NCI-H82 (cell line): ENCODE measurements around the gene STX18.

Experiments used
- DNase-seq: peaks from one replicate; lab custom pipeline; 2025; lab: John Stamatoyannopoulos, UW

STX18 gene

DNA sequence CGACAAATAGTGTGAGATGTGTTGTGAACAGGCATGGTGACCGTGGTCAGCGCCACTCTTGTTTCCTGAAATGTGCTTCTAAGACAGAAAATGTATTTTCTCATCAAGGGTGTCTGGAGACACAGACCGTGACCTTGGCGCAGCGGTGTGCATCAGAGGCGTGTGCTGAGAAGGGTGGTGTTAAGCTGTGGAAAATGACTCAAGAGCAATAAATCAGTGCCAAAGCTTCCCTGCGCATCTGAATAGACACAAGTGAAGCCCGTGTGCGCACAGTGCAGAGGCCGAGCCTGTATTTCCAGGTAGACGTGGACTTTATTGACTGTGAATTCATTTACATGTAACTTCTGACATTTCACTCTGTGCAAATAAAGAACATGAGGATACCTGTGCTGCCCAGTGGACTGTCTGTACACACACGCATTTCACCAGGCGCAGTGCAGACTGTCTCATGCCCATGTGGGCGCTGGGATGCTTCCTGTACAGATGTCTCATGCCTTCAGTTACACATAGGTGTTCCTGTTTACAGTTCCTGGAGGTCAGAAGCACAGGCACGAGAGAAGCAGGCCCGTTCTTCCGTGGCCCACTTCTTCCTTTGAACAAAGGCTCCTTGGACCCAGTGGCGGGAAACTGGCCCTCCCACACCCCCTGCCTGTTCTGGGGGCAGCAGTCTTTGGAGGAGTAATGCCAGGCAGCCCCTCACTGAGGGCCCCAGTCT is 123.0 kb downstream of the STX18 start:
- peak; percentile 72 for DNase-seq

GRCh38 chr4:4417886-4418285 is 124.0 kb downstream of the STX18 start:
- peak; percentile 43 for DNase-seq

DNA sequence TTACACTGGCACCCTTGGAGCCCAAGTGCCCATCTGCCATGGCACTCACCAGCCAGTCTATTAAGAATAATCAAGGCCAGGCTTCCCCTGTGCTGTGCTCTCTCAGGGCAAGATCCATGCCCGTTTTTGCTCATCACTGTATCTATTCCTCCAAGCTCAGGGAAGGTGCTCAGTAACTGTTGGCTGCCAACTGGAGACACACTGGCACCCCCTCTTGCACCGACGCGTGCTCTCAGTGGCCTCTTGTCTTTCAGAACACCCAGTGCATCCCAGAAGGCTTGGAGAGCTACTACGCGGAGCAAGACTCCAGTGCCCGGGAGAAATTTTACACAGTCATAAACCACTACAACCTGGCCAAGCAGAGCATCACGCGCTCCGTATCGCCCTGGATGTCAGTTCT is 124.9 kb downstream of the STX18 start:
- DNase-seq = no peak

DNA sequence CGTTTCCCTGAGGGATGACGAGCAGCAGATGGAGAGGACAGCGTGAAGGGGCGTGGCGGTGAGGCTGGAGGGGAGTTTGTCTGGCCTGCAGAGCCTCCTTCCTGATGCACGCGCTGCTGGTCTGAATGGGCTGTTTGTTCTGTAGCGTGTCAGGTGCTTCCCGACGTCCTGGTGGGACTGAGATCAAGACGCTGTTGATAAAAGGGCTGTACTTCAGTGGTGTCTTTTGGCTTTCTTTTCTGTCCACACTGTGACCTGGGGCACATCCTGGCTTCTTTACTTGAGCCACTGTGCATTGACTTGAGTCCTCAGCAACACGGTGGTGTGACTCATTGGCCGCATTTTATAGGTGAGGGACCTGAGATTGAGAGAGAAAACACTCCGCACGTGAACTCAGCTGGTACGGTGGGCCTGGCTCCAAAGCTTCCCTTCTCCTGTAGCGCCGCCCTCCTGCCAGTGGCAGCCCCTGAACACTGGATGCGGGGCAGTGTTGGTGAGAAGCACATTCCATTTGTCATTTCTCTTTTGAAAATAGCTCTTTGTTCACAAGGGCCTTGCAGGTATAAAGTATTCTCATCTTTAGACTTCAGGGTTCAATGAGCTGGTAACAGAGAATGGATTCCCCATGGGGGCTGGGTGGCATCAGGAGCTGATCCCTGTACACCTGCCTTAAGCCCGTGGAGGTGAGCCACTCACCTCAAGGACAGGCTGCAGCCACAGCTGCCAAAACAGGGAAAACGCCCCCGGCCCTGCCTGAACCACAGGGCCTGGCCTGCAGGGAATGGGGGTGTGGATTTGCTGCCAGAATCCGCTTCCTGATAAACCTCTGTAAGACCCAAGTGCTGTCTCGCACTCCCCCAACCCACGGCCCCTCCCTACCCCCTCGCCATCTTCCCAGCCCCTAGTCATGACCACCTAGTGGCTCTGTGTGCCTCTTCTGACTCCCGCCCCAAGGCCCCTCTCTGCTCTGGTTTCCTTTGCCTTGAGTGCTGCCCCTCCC is 125.7 kb downstream of the STX18 start:
- DNase-seq = no peak

DNA sequence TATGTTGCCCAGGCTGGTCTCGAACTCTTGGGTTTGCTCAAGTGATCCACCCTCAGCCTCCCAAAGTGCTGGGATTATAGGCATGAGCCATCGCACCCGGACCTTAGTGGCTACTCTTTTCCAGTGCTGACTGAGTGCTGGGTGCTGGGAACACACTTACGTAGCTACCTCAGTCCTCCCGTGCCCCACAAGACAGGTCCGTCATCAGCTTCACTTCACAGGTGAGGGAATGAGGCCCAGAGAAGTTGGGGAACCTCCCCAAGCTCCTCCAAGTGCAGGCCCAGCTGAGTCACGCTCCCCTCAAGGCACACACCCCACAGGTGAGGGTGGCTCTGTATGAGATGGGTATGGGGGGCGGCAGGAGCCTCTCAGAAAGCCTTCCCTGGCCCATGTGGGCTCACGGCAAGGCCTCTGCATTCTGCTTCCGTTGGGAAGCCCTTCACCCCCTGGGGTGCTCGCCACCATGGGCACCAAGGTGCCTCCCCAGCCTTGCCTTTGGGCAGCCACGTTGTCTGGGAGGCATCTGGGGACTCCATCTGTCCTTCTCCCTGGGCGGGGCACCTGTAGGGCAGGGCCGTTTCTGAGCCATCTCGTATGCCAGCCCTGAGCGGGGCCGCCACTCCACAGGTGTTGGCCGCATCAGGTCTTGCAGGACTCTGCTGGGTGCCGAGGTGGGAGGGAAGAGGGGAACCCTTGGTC is 126.6 kb downstream of the STX18 start:
- no peak for DNase-seq

- DNase-seq = no peak
These were observed 128.0 kb downstream of the STX18 start for GRCh38 chr4:4413806-4414205.

GRCh38 chr4:4413373-4413725 is 128.5 kb downstream of the STX18 start:
- no peak for DNase-seq

DNA sequence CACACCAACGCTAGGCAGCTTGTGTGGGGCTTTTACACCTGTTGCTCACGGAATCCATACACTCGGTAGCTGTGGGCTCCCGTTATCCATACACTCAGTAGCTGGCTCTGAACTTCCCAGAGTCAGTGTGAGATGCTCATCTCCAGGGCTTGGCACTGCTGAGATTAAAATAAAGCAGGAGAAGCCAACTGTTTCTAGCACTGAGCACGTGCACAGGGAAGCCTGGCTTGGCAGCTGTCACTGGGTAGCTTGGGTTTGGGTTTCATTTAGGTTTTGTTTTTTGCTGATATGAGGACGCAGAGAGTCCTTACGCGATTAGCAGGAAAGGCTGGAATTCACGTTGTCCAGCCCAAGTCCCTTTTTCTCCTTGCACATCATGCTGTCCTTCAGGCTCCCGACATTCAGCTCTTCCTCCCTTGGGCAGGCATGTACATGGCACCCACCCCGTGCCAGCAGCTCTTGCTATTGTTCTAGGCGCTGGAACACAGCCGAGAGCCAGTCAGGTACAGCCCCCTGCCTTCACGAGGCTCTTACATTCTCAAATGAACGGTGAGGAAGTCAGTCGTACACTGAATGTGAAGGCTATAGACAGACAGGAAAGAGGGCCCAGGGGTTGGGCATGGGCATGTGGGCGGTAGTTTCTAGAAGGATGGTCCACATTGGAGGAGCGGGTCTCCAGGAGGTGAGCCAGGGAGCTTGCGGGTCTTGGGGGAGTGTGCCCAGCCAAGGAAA is 129.0 kb downstream of the STX18 start:
- DNase-seq = no peak

DNA sequence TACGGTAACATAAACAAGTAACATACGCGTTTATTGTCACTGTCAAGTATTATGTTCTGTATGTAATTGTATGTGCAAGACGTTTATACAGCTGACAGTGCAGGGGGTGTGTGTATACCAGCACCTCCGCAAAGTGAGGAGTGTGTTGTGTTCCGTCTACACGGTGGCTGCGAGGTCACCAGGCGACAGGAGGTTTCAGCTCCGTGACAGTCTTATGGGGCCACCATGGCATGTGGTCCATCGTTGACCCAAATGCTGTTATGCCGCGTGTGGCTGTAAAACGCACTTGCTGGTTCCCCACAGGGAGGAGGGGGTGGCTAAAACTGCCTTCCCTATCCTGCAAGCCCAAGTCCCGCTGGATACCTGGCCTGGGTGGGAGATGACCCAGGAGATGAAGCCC is 129.9 kb downstream of the STX18 start:
- no peak for DNase-seq

DNA sequence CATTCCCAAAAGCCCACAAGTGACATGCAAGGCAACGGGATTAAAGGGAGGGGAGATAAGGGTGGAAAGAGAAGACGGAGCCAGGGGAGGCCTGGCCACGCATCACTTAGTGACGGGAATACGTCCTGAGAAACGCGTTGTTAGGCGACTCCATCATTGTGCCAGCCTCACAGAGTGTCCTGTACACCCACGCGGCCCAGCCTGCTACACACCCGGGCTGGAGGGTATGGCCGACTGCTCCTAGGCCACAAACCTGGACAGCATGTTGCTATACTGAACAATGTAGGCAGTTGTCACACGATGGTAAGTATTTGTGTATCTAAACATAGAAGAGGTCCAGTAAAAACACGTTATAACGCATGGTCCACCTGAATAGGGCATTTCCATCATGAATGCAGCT is 131.6 kb downstream of the STX18 start:
- no peak for DNase-seq

DNA sequence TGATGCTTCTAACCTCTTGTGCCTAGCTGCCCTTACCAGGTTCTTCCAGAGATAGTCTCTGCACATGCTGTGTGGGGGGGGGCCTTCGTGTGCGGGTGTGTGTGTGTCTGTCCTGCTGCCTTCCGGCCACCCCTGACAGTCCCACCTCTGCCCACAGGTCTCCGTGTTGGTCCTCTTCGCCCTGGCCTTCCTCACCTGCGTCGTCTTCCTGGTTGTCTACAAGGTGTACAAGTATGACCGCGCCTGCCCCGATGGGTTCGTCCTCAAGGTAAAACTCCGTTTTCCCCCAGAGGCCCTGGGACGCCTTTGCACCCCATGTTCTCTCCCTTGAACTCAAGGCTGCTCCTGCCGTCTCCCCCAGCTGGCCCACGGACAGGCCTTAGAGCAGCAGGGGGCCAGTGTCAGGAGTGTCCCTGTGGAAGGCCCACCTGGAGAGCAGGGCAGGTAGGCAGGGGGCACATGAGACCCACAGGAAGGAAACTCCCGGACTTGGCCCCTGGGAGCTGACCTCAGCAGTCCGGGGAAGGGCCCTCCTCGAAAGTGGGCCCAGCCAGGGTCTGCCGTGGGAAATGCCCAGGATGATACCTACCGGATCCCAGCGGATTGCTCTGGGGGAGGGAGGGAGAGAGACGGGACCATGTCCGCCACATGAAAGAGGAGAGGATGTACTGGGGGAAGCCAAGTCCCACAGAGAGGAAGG is 132.3 kb downstream of the STX18 start:
- no peak for DNase-seq

DNA sequence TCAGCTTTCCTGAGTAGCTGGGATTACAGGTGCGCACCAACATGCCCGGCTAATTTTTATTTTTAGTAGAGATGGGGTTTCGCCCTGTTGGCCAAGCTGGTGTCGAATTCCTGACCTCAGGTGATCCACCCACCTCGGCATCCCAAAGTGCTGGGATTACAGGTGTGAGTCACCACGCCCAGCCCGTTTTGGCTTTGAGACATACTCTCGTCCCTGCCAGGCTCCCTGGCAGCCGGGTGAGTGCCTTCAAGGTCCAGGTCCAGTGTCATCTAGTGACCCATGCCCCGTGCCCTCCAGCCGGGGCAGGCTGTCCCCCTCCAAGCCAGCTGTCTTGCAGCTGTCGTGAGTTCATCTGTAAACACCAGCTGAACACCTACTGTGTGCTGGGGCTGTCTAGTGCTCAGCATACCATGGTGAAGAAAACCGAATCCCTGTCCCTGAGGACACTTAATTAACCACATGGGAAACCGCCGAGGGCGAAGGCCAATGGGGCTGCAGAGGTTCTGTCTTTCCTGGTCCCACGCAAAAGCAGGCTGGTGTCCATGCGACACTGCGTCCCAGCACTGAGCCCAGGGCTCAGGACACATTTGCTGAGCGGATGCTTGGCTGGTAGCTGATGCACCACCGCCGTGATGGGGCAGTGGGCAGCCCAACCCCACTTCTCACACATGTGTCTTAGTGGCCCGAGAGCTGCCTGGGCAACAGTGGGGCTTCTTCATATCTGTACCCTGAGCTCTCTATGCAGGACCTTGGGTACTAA is 133.1 kb downstream of the STX18 start:
- DNase-seq = no peak

DNA sequence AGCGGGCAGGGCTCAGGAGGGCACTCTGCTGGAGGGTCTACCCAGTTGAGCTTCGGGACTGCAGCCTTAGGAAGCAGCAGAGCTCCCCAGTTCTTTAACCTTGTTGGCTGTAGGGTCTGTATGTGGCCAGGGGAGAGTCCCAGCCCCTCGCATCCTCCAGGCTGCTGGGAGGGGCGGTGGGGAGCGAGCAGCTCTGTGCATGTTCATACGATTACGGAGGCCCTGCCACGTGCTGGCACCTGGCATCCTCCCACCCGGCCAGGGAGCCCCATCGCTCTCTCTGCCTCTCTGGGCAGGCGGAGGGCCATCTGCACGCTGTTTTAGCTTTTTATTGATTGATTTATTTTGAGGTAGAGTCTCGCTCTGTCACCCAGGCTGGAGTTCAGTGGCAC is 133.7 kb downstream of the STX18 start:
- no peak for DNase-seq

DNA sequence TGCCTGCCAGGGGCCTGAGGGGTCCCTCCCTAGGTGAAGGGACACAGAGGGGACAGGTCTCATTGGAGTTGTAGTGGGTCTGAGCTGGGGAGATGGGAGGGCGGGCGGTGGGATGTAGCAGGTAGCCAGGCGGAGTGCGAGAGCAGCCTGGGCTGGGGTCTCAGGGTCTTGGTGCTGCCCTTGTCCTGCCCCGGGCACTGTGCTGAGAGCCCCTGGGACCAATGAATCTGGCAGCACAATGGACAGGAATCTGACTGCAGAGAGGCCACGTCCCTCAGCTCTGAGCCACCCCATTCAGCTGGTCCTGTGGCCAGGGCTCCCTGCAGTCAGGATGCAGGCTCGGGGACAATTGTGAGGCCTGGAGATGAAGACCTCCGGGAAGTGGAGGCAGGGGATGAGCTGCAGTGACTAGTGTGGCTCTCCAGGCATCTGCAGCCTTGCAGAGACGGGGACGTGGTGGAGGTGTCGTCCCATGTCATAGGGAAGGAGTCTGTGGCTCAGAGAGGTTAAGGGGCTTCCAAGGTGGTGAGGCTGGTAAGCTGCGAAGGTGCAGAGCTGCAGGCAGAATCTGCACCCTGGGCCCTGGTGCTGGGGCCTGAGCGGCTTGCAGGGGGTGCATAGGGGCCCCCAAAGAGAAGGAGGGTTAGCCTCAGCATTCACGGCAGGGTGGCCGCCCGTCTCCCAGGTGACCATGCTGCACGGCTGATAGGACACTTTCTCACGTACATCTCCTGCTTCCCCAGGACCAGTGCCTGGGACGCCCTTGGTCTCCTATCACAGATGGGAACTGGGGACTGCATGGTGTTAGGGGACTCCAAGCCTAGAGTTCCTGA is 134.3 kb downstream of the STX18 start:
- no peak for DNase-seq

DNA sequence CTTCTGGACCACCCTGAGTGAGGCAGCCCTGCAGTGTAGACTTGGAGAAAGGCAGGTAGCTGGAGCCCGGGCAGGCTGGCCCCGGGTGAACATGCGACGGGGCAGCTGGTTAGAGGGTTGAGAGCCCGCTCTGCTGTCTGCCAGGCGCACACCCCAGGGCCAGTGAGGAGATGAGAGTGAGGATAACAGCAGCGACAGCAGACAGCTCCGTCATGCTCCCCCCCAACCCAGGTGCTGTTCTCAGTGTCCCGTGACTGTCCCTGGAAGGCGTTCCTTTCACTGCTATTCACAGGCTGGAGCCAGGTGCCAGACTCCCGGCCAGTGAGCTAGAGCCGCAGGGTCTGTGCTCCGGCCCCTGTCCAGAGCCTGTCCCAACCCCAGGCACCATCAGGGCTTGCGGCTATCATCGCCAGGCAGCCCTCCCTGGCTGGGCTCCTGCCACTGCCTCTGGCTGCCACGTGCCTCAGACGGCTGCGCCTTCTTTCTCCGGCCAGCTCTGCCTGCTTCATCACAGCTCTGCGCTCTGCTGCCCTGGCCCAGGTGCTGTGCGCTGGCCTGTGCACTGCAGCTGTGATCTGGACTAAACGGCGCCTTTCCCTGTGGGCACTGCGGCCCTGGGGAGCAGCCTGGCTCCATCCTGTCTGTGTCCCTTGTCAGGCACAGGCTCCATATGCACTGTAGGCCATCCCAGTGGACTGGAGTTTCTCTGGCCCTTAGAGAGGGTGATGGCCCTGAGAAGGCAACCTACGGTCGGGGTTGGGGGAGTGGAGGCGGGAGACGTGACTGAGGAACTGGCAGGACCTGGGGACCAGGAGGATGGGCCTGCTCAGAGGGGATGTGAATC is 135.2 kb downstream of the STX18 start:
- no peak for DNase-seq

DNA sequence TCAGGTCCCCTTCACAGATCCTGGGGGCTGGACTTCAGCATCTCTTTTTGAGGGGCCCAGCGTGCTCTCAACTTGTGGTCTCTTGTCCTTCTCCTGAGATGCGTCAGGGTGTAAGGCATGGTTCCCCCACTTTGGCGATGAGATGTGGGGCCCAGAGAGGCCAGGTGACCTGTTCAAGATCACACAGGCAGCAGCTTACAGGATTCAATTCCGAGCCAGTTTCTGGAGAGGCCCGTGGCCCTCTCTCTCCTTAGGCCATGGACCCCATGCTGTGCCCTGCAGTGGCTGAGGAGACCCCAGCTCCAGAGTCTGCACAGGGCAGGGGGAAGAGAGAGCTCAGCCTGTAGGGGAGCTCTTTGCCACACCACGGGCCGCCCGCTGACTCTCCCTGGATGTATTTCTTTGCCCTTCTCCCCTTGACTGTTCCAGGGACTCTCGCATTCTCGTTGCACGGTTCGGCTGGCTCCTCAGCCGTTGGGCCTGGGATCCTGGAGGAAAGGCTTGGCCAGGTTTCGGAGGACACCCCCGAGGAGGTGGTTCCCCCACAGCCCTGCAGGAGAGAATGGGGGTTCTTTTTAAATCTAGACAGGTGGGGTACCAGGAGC is 136.4 kb downstream of the STX18 start:
- no peak for DNase-seq

DNA sequence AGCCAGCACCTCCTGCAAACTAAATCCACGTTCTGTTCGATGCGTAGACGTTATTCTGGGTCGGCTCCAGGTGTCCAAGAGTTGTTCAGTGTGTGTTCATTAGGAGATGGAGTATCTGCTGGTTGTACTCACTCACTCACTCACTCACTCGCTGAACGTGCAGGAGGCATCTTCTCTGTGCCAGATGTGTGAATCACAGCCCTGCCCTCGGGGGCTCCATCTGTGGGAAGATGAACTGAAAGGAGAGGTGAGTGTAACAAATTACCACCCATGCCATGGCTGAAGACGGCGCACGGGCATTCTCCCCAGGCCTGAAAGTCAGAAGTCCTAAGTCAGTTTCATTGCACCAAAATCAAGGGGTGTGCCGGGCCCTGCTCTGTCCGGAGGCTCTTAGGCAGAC is 138.9 kb downstream of the STX18 start:
- no peak for DNase-seq

DNA sequence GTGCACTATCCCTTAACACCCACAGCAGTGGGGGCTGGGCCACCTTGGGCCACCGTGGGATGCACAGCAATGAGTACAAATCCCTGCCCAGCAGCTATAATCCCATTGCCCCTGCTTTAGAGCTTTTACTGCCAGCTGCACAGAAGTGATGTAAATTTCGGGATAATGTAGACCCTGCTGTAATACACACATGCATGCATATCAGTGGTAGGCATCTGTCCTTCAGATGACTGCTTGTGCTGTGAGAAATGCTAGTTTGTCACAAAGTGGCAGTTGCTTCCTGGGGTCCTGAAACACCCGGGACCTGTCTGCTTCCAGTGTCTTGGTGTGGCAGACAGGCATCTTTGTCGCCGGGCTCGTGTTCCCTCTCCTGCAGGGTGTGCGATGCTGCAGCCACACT is 140.8 kb downstream of the STX18 start:
- peak; percentile 94 for DNase-seq
